SKM-1 (cell line): Measurements from ENCODE around the gene RASA1.
"Not testable (repeated sequence)": the region's sequence is repeated elsewhere in the genome, so short reads cannot be mapped to it uniquely, and the experiment has no call there.

Experiments
- DNase-seq: peaks from one replicate; lab custom pipeline; 2025; ENCODE audit not compliant: unreplicated experiment; lab: John Stamatoyannopoulos, UW

RASA1 gene

GRCh38 chr5:87267574-87268125 is at the start of gene RASA1:
RASA1 (plus strand) TSS chr5:87267883; CDS start chr5:87268452, 569 bp downstream.
- DNase-seq = peak; percentile 90

DNA sequence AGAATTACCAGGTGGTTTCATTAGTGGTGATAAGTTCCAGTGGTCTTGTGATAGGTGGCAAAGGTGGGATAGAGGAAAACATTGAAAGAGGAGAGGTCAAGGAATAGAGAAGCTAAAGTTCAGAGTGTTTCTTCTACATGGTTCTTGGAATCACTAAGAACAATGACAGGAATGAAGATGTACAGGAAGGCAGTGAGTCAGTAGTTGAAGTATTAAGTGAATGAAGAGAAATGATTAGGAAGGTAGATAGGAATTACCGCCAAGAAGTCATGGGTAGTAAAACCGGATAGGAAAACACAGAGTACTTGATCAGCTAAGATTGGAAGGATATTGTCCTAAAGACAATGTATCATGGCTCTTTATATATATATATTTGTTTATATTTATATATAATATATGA is 37.9 kb upstream of the RASA1 start:
- no peak for DNase-seq

GRCh38 chr5:87231037-87231808 is 36.5 kb upstream of the RASA1 start:
- DNase-seq = no peak

GRCh38 chr5:87233143-87233542 is 34.5 kb upstream of the RASA1 start:
- DNase-seq = no peak

DNA sequence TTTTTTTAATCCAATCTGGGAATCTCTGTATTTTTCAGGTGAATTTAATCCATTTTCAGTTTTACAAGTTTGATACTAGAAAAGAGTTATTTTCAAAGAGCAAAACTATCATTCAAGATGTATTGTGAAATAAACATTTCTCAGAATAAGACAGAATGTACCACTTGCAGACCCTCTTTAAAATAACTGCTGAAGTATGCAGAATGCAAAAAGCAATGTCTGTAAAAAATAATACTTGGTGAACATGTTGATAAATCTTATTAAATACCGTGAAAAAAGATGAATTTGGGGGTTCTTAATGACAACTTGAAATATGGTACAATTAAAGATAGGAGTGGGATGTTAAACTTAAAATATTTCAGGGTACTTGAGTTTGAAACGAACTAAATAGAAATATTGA is 26.1 kb upstream of the RASA1 start:
- DNase-seq = no peak

DNA sequence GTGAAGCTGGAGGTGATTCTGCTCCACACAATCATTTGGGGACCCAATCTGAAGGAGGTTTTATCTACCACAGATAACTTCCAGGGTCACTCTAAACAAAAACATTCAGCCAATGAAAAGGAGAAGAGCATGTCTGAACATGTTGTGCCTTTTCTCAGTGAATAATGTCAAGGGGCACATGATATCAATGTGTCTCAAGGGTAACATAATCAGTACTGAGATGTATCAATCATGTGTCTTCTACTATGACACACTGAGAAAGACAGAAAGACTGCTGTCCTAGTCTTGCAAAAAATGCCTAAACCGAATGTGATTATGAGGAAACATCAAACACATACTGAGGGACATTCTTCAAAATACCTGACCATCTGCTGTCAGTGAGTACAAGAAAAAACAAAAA is 25.4 kb upstream of the RASA1 start:
- no peak for DNase-seq

DNA sequence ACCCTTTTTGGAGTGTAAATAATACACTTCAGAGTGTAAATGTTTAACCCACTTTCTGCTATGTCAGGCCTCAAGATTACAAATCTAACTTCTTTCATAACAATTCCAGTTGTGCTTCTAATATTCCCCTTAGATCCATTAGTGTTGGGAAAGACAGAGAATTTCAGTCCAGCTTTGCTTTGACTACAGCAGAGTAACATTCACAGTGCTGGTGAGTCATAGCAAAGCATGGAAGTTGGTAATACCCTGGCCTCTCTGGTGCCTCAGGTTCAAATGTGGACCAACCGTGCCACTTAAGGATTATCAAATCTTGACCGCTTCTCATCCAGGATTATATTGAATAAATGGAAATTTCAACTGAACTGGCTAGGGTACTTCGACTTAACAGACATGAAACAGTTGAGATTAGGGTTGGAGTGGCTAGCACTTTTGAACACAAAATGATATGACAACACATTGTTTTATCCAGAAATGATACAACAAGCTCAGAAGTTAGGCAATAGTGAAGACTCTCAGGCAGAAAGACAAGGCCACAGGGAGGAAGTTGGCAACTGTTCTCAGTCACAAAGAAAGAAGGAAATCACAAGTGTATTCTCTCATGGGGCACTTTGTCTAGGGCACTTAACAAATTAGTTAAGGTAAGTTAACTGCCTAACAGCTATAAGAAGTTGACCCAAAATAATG is 24.4 kb upstream of the RASA1 start:
- DNase-seq = peak; percentile 61

DNA sequence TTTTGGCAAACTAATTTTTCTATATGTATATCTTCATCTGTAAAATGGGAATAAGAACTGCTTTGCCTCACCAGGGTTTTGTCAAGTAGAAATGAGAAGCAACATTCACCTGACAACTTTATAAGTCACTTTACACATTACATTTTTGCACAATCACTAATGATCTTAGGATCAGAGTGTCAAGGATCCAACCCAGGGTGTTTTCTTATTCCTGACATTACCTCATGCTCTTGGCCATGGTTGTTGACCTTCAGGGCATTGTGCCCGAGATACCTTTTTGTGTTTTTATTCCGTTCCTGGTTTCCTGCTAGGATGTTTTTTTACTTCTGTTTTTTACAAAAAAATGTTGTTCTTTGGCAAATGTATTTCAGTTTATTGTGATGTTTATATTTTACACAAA is 22.2 kb upstream of the RASA1 start:
- no peak for DNase-seq

DNA sequence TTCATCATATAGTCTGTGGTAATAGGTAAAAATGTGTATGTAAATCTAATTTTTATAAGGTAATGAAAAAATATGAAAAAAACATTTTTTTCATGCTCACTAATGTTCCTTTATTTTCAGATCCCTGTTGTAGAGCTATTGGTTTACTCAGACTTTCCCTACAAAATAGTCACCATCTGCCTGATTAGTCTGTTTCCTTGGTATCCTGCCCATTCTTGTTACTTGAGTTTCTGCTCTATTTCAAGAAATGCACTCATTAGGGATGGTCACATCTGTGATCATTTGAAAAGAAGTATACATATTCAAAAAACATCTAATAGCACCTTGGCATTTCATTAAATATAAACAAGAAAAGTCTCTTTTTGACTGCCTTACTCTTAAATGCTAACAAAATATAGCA is 21.6 kb upstream of the RASA1 start:
- DNase-seq = no peak

GRCh38 chr5:87252283-87252605 is 15.4 kb upstream of the RASA1 start:
- DNase-seq = no peak

DNA sequence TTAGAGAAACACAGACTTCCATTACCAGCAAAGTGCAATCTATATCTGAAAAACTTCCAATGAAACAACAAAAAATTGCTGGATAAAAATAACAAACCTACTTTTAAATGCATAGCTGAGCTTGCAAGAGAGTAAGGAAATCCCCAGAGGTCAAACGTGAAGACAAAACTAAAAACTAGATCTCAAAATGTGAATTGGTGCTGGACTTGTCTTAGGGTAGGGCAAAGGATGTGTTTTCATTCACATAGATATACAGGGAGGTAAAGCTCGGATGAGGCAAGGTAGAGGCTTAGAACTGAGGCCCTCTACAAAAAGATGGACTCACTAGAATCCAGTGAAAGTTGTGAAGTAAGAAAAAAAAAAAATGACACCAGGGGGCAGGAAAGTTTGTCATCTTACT is 13.6 kb upstream of the RASA1 start:
- DNase-seq = no peak

DNA sequence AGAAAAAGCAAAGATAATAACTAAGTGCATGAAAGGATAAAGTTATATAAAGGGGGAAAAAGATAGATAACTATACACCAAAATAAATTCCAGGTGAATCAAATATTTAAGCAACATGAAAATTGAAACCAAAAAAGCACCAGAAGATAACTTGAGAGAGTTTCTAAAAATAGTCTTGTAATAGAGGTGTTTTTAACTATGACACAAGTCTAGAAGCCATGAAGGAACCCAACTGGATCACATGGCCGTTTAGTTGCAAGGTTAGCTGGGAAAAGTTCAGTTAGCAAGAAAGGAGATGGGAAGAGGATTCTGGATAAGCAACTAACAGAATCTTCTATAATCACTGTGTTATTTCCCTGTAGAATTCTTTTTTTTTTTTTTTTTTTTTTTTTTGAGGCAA is 9.2 kb upstream of the RASA1 start:
- DNase-seq = no peak

GRCh38 chr5:87260604-87261192 is 7.0 kb upstream of the RASA1 start:
- no peak for DNase-seq

- no peak for DNase-seq
Measured at GRCh38 chr5:87263498-87263897, 4.2 kb upstream of the RASA1 start.

GRCh38 chr5:87266914-87267573 is 639 bp upstream of the RASA1 start:
- DNase-seq = peak; percentile 69

GRCh38 chr5:87268126-87268969 is 665 bp downstream of the RASA1 start:
- no peak for DNase-seq

GRCh38 chr5:87268970-87269377 is 1.3 kb downstream of the RASA1 start:
- no peak for DNase-seq

- DNase-seq = not testable (repeated sequence)
Measured at GRCh38 chr5:87270888-87271287, 3.2 kb downstream of the RASA1 start.

- no peak for DNase-seq
Measured at GRCh38 chr5:87276655-87277054, 9.0 kb downstream of the RASA1 start.

DNA sequence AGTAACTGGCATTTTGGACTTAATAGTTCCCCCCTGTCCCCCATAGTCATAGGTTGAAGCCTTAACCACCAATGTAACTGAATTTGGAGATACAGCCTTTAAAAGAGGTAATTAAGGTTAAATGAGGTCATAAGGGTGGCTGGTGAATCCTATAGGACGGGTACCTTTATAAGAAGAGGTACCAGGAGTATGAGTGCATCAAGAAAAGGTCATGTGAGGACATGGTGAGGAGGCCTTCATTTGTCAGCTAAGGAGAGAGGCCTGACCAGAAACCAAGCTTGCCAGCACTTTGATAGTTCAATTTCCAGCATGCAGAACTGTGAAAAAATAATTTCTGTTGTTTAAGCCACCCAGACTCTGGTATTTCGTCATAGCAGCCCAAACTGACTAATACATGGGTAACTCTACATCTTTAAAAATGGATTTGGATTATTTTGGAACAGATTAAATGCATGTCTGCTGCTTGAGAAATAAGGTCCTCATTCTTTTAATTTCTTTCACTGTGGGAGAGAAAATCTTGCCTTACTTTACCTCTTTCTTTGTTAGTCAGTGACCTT is 9.7 kb downstream of the RASA1 start:
- DNase-seq = no peak
